OCI-LY1 (cell line): ENCODE measurements around the gene LEFTY1.

ENCODE experiments used
- EZH2 ChIP-seq: fragments of 200-600 bp; sonication (generic), shearing (Covaris generic); IDR thresholded peaks from 2 replicates; pipeline ENCODE4 v1.8.0; 2017; ENCODE audit warnings: borderline replicate concordance, mixed run types, mild to moderate bottlenecking, antibody characterized with exemption, low read length, moderate library complexity, mixed read lengths
- TF ChIP-seq, protein P1 (sequence below): fragments of 200-600 bp; sonication (generic), shearing (Covaris generic); IDR thresholded peaks from 2 replicates; pipeline ENCODE4 v1.5.1; 2017; ENCODE audit warnings: mild to moderate bottlenecking, antibody characterized with exemption, low read length, moderate library complexity, mixed read lengths

DNA sequence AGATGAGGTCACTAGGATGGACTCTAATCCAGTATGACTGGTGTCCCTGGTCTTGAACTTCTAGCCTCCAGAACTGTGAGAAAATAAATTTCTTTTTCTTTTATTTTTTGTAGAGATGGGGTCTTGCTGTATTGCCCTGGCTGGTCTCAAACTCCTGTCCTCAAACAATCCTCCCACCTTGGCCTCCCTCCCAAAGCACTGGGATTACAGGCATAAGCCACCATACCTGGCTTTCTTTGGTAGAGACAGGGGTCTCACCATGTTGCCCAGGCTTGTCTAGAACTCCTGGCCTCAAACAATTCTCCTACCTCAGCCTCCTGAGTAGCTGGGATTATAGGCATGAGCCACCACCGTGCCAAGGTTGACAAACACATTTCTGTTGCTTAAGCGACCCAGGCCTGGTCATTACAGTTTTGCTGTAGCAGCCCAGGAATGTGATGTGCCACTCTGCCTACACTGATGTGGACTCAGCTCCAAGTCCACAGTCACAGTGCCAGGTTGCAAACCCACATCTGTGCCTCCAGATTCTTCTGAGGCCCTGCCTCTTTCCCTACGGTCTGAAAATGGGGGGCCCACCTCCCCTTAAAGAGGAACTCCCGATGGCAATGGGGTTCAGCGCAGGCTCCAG, 19.2 kb upstream of the LEFTY1 start:
- TF ChIP-seq, protein P1, sequence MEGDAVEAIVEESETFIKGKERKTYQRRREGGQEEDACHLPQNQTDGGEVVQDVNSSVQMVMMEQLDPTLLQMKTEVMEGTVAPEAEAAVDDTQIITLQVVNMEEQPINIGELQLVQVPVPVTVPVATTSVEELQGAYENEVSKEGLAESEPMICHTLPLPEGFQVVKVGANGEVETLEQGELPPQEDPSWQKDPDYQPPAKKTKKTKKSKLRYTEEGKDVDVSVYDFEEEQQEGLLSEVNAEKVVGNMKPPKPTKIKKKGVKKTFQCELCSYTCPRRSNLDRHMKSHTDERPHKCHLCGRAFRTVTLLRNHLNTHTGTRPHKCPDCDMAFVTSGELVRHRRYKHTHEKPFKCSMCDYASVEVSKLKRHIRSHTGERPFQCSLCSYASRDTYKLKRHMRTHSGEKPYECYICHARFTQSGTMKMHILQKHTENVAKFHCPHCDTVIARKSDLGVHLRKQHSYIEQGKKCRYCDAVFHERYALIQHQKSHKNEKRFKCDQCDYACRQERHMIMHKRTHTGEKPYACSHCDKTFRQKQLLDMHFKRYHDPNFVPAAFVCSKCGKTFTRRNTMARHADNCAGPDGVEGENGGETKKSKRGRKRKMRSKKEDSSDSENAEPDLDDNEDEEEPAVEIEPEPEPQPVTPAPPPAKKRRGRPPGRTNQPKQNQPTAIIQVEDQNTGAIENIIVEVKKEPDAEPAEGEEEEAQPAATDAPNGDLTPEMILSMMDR = no peak
- TF ChIP-seq EZH2 = no peak
